NCI-H1048 (cell line): ENCODE measurements around the gene CAPS2.
"Not testable (repeated sequence)": the region's sequence is repeated elsewhere in the genome, so short reads cannot be mapped to it uniquely, and the experiment has no call there.

ENCODE experiments used
- DNase-seq: peaks from one replicate; lab custom pipeline; 2025; lab: John Stamatoyannopoulos, UW

CAPS2 gene

GRCh38 chr12:75329918-75330826 lies at the start of gene CAPS2:
CAPS2 (minus strand) TSS chr12:75330324; CDS start chr12:75326498, 3,826 bp downstream.
- peak; percentile 74 for DNase-seq

GRCh38 chr12:75378354-75378753 lies 48.2 kb upstream of the CAPS2 start:
- no peak for DNase-seq

- no peak for DNase-seq
Measured at GRCh38 chr12:75374971-75375370, 44.8 kb upstream of the CAPS2 start.

- DNase-seq, result no peak
Measured at GRCh38 chr12:75366629-75367028, 36.5 kb upstream of the CAPS2 start.

- no peak for DNase-seq
Measured at GRCh38 chr12:75364919-75365318, 34.8 kb upstream of the CAPS2 start.

GRCh38 chr12:75361408-75361807 lies 31.3 kb upstream of the CAPS2 start:
- DNase-seq, result no peak

- no peak for DNase-seq
Measured at GRCh38 chr12:75360920-75361319, 30.8 kb upstream of the CAPS2 start.

- no peak for DNase-seq
Measured at GRCh38 chr12:75354011-75354410, 23.9 kb upstream of the CAPS2 start.

- no peak for DNase-seq
Measured at GRCh38 chr12:75350413-75350812, 20.3 kb upstream of the CAPS2 start.

- no peak for DNase-seq
Measured at GRCh38 chr12:75349946-75350345, 19.8 kb upstream of the CAPS2 start.

- not testable (repeated sequence) for DNase-seq
Measured at GRCh38 chr12:75346215-75346614, 16.1 kb upstream of the CAPS2 start.

GRCh38 chr12:75345531-75345930 lies 15.4 kb upstream of the CAPS2 start:
- no peak for DNase-seq

GRCh38 chr12:75341873-75342272 lies 11.7 kb upstream of the CAPS2 start:
- no peak for DNase-seq

GRCh38 chr12:75337905-75338304 lies 7.8 kb upstream of the CAPS2 start:
- DNase-seq, result no peak

- DNase-seq, result peak; percentile 36
Measured at GRCh38 chr12:75334384-75335030, 4.4 kb upstream of the CAPS2 start, which contains the start of gene GLIPR1L1. GLIPR1L1 (plus strand) TSS chr12:75334670; CDS start chr12:75334729, 59 bp downstream.

- no peak for DNase-seq
Measured at GRCh38 chr12:75327642-75328041, 2.5 kb downstream of the CAPS2 start.

GRCh38 chr12:75323663-75324062 lies 6.5 kb downstream of the CAPS2 start:
- no peak for DNase-seq

GRCh38 chr12:75322464-75322863 lies 7.7 kb downstream of the CAPS2 start:
- DNase-seq, result no peak

GRCh38 chr12:75317784-75318183 lies 12.3 kb downstream of the CAPS2 start:
- DNase-seq, result no peak

GRCh38 chr12:75315518-75315917 lies 14.6 kb downstream of the CAPS2 start:
- DNase-seq, result no peak

- DNase-seq, result no peak
Measured at GRCh38 chr12:75311369-75311768, 18.8 kb downstream of the CAPS2 start.

GRCh38 chr12:75308279-75308678 lies 21.8 kb downstream of the CAPS2 start:
- DNase-seq, result no peak
